Hepatocyte (in vitro differentiated cells): ENCODE results near the gene ENPP1.

Experiments
- EZH2 ChIP-seq: fragments of 200-600 bp; sonication (generic); IDR thresholded peaks from 2 replicates; pipeline ENCODE4 v1.6.1; 2016; ENCODE audit warnings: antibody characterized with exemption, mild to moderate bottlenecking, borderline replicate concordance
- EZH2phosphoT487 ChIP-seq: fragments of 200-600 bp; sonication (generic); IDR thresholded peaks from one replicate; pipeline ENCODE4 v1.6.1; 2018; ENCODE audit warnings: antibody characterized with exemption, mild to moderate bottlenecking, low read depth, moderate library complexity; ENCODE audit not compliant: unreplicated experiment, severe bottlenecking
- TF ChIP-seq, protein P1 (sequence below): fragments of 200-600 bp; sonication (generic); IDR thresholded peaks from 2 replicates; pipeline ENCODE4 v1.5.1; 2016; ENCODE audit warnings: antibody characterized with exemption, mild to moderate bottlenecking; ENCODE audit not compliant: poor library complexity

DNA sequence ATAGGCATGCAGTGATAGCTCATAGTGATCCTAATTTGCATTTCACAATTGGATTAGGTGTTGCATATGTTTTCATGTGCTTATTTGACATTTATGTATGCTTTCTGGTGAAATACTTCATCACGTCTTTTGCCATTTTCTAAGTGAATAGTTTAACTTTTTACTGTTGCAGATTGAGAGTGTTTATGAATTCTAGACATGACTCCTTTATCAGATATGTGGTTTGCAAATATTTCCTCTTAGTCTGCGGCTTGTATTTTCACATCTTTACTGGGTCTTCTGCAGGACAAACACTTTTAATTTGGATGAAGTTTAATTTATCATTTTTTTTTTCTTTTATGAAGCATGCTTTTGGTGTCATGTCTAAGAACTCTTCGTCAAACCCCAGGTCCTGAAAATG lies 104.1 kb downstream of the ENPP1 start:
- TF ChIP-seq, protein P1, sequence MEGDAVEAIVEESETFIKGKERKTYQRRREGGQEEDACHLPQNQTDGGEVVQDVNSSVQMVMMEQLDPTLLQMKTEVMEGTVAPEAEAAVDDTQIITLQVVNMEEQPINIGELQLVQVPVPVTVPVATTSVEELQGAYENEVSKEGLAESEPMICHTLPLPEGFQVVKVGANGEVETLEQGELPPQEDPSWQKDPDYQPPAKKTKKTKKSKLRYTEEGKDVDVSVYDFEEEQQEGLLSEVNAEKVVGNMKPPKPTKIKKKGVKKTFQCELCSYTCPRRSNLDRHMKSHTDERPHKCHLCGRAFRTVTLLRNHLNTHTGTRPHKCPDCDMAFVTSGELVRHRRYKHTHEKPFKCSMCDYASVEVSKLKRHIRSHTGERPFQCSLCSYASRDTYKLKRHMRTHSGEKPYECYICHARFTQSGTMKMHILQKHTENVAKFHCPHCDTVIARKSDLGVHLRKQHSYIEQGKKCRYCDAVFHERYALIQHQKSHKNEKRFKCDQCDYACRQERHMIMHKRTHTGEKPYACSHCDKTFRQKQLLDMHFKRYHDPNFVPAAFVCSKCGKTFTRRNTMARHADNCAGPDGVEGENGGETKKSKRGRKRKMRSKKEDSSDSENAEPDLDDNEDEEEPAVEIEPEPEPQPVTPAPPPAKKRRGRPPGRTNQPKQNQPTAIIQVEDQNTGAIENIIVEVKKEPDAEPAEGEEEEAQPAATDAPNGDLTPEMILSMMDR, result no peak
- TF ChIP-seq EZH2, result no peak
- no peak for TF ChIP-seq EZH2phosphoT487
